HG03520 (cell line): ENCODE results near the gene SCN5A.

Experiments used
- ATAC-seq: cut with Tn5 transposase; IDR thresholded peaks from one replicate; pipeline ENCODE4 v1.9.1; 2021; ENCODE audit warnings: mild to moderate bottlenecking, moderate library complexity; ENCODE audit not compliant: unreplicated experiment

The SCN5A gene

DNA sequence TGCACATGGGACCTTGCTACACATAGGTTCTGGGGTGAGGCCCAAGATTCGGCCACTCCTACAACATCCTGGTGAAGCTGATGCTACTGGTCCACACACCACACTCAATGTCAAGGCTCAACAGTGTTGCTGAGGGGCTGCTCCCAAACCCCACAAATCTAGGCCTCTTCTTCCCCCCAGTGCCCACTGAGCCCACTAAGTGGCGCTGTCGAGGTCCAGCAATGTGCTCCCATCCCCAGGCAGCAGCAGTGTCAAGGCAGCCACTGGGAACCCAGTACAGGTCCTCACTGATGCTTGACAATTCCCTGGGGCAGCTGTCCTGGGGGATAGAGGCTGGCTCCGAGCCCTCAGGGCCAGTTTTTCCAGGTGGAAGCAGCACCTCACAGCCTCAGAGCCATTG is 21.5 kb downstream of the SCN5A start:
- no peak for ATAC-seq

- no peak for ATAC-seq
Measured at GRCh38 chr3:38626171-38626570, 23.3 kb downstream of the SCN5A start.

DNA sequence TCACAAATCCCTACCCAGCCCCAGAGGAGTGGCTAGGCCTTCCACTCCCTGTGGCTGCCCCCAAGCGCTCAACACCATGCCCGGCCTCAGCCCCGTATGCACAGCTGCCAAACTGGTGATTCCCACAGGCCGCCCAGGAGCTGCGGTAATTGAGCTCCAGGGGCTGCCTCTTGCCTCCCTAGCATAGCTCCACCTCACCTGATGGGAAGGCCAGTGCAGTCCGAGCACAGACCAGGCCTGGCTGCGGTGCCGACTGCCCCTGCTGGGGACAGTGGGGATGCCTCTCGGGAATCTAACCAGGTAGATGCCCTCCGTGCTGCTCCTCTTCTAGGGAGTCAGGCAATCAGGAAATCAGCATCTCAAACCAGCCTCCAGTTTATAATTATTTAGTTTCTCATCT is 25.9 kb downstream of the SCN5A start:
- ATAC-seq, result no peak

DNA sequence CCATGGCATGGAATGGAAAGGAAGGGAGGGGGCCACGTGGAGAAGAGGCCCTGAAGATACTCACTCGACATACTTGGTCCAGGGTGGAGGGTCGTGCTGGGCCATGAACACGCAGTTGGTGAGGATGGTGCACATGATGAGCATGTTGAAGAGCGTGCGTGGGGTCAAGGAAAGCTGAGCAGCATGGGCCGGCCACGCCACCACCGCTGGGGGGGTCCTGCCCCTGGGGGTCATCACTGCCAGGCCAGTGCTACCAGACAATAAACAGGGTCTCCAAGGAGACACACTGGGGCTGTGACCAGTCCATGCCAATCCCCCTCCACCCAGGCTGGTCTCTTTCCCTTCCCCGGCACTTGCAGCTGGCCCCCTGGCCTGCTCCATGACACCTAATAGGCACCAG is 27.2 kb downstream of the SCN5A start:
- ATAC-seq, result no peak

DNA sequence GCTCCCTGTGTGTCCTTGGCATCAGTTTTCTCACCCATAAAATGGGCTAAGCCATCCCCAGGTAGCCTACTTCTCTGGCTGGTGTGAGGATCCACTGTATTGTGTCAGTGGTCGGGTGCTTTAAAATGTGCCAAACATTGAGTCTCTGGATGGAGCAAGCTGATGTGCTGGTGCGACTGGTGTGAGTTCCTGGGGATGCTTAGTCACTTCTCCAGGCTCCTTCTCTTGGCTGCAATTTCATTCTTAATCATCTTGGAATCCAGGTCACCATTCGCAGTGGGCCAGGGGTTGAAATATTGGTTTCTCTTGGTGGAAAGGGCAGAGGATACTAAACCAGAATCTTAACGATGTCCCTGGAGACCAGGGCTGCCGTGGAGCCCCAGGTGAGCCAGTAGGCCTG is 29.3 kb downstream of the SCN5A start:
- no peak for ATAC-seq

DNA sequence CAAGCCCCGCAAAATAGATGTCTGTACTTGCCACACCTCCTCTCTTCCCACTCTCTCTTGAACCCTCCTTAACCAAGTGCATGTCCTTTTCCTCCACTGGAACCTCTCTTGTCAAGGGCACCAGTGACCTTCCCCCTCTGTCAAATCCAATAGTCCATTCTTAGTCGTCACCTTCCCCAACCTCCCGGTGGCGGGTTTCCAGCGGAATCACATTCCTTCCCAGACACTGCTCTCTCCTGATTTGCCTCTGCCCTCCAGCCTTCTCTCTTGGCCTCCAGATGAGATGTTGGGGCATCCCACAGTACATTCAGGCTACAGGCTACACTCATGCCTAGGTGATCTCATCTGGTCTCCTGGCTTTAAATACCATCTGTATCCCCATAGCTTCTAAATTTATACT is 31.1 kb downstream of the SCN5A start:
- ATAC-seq, result no peak

DNA sequence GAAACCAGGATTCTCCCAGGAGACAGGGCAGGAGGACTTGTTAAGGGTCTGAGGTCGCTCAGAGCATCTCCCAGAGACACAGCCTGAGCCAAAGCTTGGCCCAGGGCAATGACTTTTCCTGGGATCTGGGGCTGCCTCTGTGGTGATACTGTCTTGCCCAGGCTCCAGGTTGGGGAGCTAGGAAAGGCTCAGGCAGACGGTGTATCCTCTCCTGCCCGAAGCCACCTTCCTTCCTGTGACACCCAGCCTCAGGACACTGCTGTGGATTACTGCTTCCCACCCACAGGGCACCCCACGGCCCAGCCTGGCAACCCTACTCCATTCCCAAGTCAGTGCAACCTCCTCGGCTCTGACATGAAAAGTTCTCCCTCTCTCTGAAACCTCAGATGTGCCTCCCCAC is 31.9 kb downstream of the SCN5A start:
- ATAC-seq, result no peak

GRCh38 chr3:38617137-38617536 is 32.4 kb downstream of the SCN5A start:
- no peak for ATAC-seq

DNA sequence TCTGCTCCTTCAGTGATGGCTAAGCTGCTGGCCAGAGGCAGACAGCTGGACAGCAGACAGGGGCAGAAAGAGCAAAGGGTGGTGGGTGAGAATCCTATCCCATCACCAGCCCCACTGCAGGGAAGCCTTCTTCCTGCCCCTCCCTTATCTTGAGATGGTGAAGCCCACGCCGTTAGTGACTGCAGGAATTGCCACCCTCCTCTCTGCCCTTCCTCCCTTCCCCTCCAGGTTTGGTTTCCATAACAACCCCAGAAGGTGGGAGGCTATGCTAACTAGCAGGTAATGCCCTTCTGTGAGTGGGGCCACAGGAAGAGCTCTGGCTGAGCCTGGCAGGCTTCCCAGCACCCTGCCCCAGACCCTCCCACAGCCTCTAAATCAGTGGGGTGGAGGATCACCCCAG is 32.8 kb downstream of the SCN5A start:
- no peak for ATAC-seq

DNA sequence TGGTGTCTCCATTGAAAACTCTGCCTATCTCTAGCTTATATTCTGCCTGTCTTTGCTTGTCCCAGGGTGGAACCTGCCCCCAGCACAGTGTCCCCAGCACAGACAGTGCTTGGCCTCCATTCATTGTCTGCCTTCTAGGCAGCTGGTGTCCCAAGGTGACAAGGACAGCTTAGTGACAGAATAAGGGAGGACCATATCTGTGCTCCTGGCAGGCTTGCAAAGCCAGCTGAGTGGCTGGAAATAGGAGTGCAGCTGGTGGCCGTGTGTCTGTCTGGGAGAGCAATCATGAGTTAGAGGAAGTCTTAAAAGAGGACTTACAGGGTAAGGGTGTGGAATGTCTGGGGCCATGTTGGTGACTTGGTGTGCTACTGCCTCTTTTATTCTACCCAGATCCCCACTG is 33.4 kb downstream of the SCN5A start:
- ATAC-seq, result no peak

GRCh38 chr3:38614651-38615352 is 34.7 kb downstream of the SCN5A start:
- no peak for ATAC-seq

GRCh38 chr3:38614091-38614490 is 35.4 kb downstream of the SCN5A start:
- ATAC-seq, result no peak

- ATAC-seq, result no peak
Measured at GRCh38 chr3:38613426-38613825, 36.1 kb downstream of the SCN5A start.

GRCh38 chr3:38611866-38612265 is 37.6 kb downstream of the SCN5A start:
- no peak for ATAC-seq

- no peak for ATAC-seq
Measured at GRCh38 chr3:38610934-38611333, 38.6 kb downstream of the SCN5A start.

DNA sequence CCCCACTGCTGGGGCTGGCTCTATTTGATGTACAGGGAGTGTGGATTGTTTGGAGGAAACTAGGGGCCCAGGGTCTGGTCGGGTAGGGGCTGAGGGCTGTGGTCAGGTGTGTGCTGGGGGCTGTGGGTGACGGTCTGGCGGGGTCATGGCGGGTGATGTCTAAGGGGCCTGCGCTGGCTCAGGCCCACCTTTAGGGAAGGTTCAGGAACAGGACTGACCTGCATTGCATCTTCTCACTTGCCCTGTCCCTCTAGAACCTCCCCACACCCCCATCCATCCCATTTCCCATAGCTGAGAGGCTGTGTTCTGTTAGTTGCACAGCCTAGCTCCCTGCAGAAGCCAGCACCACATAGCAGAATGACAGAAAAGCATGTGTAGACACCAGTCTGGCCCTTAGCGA is 39.1 kb downstream of the SCN5A start:
- ATAC-seq, result no peak

- no peak for ATAC-seq
Measured at GRCh38 chr3:38609386-38610111, 39.9 kb downstream of the SCN5A start.

GRCh38 chr3:38608961-38609360 is 40.5 kb downstream of the SCN5A start:
- ATAC-seq, result no peak

- ATAC-seq, result no peak
Measured at GRCh38 chr3:38608086-38608775, 41.3 kb downstream of the SCN5A start.

DNA sequence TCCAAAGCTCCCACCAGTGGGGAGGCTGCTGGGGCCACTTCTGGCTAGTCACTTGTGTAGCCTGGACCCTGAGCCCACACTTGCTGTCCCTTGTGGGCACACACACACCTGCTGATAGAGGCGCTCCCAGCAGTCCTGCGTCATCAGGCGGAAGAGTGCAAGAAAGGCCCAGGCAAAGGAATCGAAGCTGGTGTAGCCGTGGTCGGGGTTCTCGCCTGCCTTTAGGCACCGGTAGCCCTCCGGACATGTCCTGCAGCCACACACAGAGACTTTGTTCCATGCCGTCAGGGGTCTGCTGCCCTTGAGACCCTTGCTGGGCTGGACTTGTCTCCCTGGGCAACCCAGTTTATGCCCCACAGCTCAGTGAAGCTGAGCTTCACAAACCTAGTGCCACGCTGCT is 42.9 kb downstream of the SCN5A start:
- no peak for ATAC-seq

GRCh38 chr3:38605981-38606380 is 43.5 kb downstream of the SCN5A start:
- ATAC-seq, result no peak

DNA sequence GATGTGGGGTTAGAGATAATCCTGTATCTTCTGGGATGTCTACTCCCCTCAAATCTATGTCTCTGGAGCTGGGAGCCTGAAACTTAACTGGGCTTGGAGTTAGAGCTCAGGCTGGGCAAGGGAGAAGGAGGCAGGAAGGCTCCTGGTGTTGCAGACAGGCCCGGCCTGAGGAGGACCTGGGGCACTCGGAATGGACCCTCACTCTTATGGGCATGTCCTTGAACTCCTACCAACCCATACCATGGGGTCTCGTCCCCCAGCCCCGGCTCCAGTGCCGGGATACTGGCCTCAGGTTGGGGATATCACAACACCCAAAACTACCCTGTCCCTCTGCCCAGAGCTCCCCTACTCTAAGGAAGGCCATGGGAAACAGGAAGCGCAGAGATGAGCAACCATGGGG is 45.2 kb downstream of the SCN5A start:
- no peak for ATAC-seq
